ENCODE data around the gene GALNT8. TPM values are rescaled to one million over a fixed set of nuclear protein-coding genes. Genes with fewer than 3 reads are reported as not detected.
"Not testable (repeated sequence)": the region's sequence is repeated elsewhere in the genome, so short reads cannot be mapped to it uniquely, and the experiment has no call there.

The GALNT8 gene
- total RNA-seq, 2 donors from 2014 or later: 2.8 to 11.2 TPM

DNA sequence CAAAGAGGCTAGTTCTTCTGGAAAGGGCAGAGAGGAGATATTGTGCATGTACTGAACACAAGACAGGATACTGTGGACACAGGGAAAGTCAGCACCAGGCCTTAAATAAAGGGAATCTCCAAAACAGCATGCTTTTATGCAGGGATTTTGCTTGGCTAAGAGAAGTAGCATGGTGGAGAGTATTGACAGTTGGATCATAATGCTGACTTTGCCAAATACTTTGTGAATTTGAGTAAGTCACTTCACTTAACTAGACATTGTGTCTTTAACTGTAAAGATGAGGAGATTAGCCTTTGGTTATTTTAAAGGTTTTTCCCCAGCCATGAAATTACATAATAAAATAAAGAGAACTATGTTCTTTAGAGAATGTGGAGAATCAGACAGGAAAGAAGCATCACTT, 24.5 kb downstream of the GALNT8 start:
- no peak overlapping the region for H3K9ac ChIP-seq (ENCODE audit: extremely low read depth, low read length, poor library complexity, severe bottlenecking)
- Mint-ChIP-seq H3K36me3 (ENCODE audit: low read depth) (peaks cover 6% of the 10 kb centered on the region), H3K27ac (no peak overlapping the region), H3K4me3 (no peak overlapping the region), H3K4me1 (peaks cover 9% of the 10 kb centered on the region), H3K27me3 (ENCODE audit: insufficient read depth) (no peaks in the 10 kb centered on the region), H3K9me3 (peaks cover 9% of the 10 kb centered on the region)
- H3K27me3 ChIP-seq (ENCODE audit: control insufficient read depth, insufficient read depth, low read length, poor library complexity, severe bottlenecking): no peaks in the 10 kb centered on the region
- no peaks in the 10 kb centered on the region for H3K4me1 ChIP-seq (ENCODE audit: control insufficient read depth, insufficient read depth, low read length)
- no peaks in the 10 kb centered on the region for H3K9me3 ChIP-seq (ENCODE audit: control insufficient read depth, low read length)
- H3K27ac ChIP-seq (ENCODE audit: low read depth, low read length): no peak overlapping the region
- TF ChIP-seq, protein P1, sequence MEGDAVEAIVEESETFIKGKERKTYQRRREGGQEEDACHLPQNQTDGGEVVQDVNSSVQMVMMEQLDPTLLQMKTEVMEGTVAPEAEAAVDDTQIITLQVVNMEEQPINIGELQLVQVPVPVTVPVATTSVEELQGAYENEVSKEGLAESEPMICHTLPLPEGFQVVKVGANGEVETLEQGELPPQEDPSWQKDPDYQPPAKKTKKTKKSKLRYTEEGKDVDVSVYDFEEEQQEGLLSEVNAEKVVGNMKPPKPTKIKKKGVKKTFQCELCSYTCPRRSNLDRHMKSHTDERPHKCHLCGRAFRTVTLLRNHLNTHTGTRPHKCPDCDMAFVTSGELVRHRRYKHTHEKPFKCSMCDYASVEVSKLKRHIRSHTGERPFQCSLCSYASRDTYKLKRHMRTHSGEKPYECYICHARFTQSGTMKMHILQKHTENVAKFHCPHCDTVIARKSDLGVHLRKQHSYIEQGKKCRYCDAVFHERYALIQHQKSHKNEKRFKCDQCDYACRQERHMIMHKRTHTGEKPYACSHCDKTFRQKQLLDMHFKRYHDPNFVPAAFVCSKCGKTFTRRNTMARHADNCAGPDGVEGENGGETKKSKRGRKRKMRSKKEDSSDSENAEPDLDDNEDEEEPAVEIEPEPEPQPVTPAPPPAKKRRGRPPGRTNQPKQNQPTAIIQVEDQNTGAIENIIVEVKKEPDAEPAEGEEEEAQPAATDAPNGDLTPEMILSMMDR (conservative IDR thresholded peaks at IDR 0.05): no peak
- H3K4me3 ChIP-seq (ENCODE audit: low read length): no peak overlapping the region
- no peak for DNase-seq
- no peaks in the 10 kb centered on the region for H3K36me3 ChIP-seq (ENCODE audit: control insufficient read depth, insufficient read depth, low read length)

GRCh38 chr12:4745249-4745648, 25.0 kb downstream of the GALNT8 start:
- H3K36me3 ChIP-seq (ENCODE audit: control insufficient read depth, insufficient read depth, low read length): no peaks in the 10 kb centered on the region
- no peak overlapping the region for H3K27ac ChIP-seq (ENCODE audit: low read depth, low read length)
- no peaks in the 10 kb centered on the region for H3K9me3 ChIP-seq (ENCODE audit: control insufficient read depth, low read length)
- TF ChIP-seq, protein P1 (conservative IDR thresholded peaks at IDR 0.05): no peak
- Mint-ChIP-seq H3K4me3 (no peak overlapping the region), H3K27me3 (ENCODE audit: insufficient read depth) (no peaks in the 10 kb centered on the region), H3K27ac (no peak overlapping the region), H3K4me1 (peaks cover 9% of the 10 kb centered on the region), H3K36me3 (ENCODE audit: low read depth) (peaks cover 3% of the 10 kb centered on the region), H3K9me3 (peaks cover 9% of the 10 kb centered on the region)
- no peak for DNase-seq
- no peaks in the 10 kb centered on the region for H3K4me1 ChIP-seq (ENCODE audit: control insufficient read depth, insufficient read depth, low read length)
- no peak overlapping the region for H3K4me3 ChIP-seq (ENCODE audit: low read length)
- no peaks in the 10 kb centered on the region for H3K27me3 ChIP-seq (ENCODE audit: control insufficient read depth, insufficient read depth, low read length, poor library complexity, severe bottlenecking)
- WGBS, 2 experiments (ENCODE audit: insufficient coverage in 1 of 2, insufficient read length in 1 of 2): 93 to 100% methylated on average over 4 to 6 of the region's 6 CpGs
- no peak overlapping the region for H3K9ac ChIP-seq (ENCODE audit: extremely low read depth, low read length, poor library complexity, severe bottlenecking)

DNA sequence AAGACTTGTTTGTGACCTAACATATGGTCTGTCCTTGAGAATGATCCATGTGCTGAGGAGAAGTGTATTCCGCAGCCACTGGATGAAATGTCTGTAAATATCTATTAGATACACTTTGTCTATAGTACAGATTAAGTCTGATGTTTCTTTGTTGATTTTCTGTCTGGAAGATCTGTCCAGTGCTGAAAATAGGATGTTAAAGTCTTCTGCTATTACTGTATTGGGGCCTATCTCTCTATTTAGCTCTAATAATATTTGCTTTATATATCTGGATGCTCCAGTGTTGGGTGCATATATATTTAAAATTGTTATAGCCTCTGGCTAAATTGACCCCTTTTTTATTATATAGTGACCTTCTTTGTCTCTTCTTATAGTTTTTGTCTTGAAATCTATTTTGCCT, 31.5 kb downstream of the GALNT8 start:
- H3K4me1 Mint-ChIP-seq: not testable (repeated sequence)

DNA sequence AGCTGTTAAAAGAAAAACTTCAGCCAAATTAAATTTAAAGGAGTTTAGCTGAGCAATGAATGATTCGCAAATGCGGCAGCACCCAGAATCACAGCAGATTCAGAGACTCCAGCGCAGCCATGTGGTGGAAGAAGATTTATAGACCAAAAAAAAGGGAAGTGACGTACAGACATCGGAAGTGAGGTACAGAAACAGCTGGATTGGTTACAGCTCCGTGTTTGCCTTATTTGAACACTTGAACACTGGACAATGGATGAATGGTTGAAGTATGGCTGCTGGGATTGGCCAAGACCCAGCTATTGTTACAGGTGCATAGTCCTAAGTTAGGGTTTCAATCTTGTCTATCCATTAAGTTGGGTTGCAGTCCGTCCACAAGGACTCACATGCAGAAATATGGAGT, 42.6 kb downstream of the GALNT8 start:
- Histone ChIP-seq H3K9me3 (ENCODE audit: control insufficient read depth, low read length) (no peaks in the 10 kb centered on the region), H3K9ac (ENCODE audit: extremely low read depth, low read length, poor library complexity, severe bottlenecking) (no peak overlapping the region), H3K27ac (ENCODE audit: low read depth, low read length) (no peak overlapping the region), H3K27me3 (ENCODE audit: control insufficient read depth, insufficient read depth, low read length, poor library complexity, severe bottlenecking) (no peaks in the 10 kb centered on the region), H3K4me3 (ENCODE audit: low read length) (no peak overlapping the region), H3K36me3 (ENCODE audit: control insufficient read depth, insufficient read depth, low read length) (no peaks in the 10 kb centered on the region), H3K4me1 (ENCODE audit: control insufficient read depth, insufficient read depth, low read length) (no peaks in the 10 kb centered on the region)
- Mint-ChIP-seq H3K27ac (no peak overlapping the region), H3K27me3 (ENCODE audit: insufficient read depth) (no peaks in the 10 kb centered on the region), H3K4me1 (peaks cover 7% of the 10 kb centered on the region), H3K9me3 (no peaks in the 10 kb centered on the region), H3K36me3 (ENCODE audit: low read depth) (peaks cover 1% of the 10 kb centered on the region), H3K4me3 (no peak overlapping the region)
- no peak for DNase-seq
- TF ChIP-seq, protein P1 (conservative IDR thresholded peaks at IDR 0.05): no peak
- WGBS, 2 experiments (ENCODE audit: insufficient coverage in 1 of 2, insufficient read length in 1 of 2): 95 to 99% methylated on average over 7 of the region's 7 CpGs

More for the DNA sequence above, 31.5 kb downstream of the GALNT8 start:
- not testable (repeated sequence) for H3K36me3 ChIP-seq (ENCODE audit: control insufficient read depth, insufficient read depth, low read length); H3K27me3 Mint-ChIP-seq (ENCODE audit: insufficient read depth); DNase-seq; H3K4me1 ChIP-seq (ENCODE audit: control insufficient read depth, insufficient read depth, low read length); H3K9me3 Mint-ChIP-seq; H3K27ac Mint-ChIP-seq; H3K9ac ChIP-seq (ENCODE audit: extremely low read depth, low read length, poor library complexity, severe bottlenecking); H3K27me3 ChIP-seq (ENCODE audit: control insufficient read depth, insufficient read depth, low read length, poor library complexity, severe bottlenecking); H3K4me3 ChIP-seq (ENCODE audit: low read length); H3K4me3 Mint-ChIP-seq; H3K36me3 Mint-ChIP-seq (ENCODE audit: low read depth); H3K9me3 ChIP-seq (ENCODE audit: control insufficient read depth, low read length); H3K27ac ChIP-seq (ENCODE audit: low read depth, low read length)
- 89% methylated on average over 1 of the region's 1 CpG; no CpG with 5 or more reads in 1 of the 2 experiments for WGBS, 2 experiments (ENCODE audit: insufficient coverage in 1 of 2, insufficient read length in 1 of 2)
